Limb (tissue), 2 donors: Measurements from ENCODE around the gene NREP.
"Not testable (repeated sequence)": the region's sequence is repeated elsewhere in the genome, so short reads cannot be mapped to it uniquely, and the experiment has no call there.

Experiments used
- DNase-seq, 2 donors: peaks; one replicate each; pipeline ENCODE4 v3.0.0-alpha.2; 2016; ENCODE audit errors: extremely low spot score in 2 of 2

The NREP gene

GRCh38 chr5:111739416-111739815, 17.6 kb downstream of the NREP start:
- DNase-seq, result no peak

DNA sequence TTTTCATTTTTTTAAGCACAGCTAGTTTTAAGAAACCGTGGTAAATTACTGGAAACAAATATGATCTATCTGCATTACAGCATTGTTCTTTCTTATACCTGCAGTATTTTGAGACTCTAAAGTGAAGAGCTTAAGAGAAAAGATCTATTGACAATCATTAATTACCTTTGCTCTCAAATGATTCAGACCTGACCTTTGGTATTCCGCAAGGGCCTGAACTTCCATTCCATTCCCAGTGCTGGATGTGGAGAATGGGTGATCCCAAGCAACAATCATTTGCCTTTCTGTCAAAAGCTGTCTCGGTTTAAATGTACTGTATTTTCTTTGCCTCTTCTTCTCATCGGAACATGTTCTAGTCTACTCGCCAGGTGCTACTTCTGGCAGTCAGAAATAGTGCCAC, 18.9 kb downstream of the NREP start:
- DNase-seq, result no peak

DNA sequence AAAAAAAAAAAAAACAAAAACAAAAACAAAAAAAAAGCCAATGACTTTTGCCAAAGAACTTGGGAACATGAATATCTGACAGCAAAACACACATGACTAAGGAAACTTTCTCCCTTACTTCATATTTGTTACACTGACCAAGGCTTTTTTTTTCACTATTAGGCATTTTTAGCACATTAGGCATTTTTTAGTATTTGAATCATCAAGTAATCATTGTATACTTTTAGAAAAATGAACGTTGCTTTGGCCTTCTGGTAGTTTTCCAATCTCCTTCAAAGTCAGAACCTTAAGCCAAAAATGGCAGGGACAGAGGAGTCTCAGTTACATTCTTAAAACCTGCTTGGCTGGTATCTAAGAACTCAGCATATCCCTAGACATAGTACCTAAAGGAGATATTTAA, 19.3 kb downstream of the NREP start:
- no peak for DNase-seq

GRCh38 chr5:111735583-111736270, 21.3 kb downstream of the NREP start:
- DNase-seq, result no peak

DNA sequence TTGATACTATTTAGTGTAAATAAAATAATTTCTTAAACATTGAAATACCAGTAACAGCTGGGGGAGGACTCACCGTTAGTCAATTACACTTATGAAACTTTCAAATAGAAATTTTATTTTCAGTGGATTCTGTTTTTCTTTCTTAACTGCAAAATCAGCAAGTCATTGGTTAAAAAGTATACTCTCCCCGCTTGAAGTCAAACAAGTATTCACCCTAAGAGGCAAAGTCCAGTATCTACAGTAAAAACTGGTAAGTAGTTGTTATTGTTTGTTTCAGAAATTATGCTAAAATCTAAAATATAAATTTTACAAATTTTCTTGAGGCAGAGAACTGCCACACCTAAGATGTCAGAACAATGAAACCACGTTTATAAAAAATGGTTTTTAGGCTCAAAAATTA, 22.4 kb downstream of the NREP start:
- no peak for DNase-seq

DNA sequence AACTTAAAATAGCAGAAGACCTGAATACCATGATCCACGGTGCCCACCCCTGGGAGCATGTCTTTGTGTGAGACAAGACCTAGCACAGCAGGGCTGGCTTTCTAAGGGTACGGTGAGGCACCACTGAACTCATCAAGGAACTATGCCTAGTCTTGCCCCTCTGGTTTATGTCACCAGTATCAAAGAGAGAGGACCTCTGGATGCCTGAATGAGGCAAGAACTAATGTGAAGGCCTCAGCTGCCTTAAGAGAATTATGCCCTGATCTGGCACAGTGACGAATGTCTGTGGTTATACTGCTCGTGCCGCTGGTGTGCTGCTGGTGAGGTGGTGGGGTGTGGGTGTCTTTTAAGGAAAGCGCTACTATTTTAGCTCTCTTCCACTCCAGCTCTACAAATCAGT, 23.0 kb downstream of the NREP start:
- no peak for DNase-seq

DNA sequence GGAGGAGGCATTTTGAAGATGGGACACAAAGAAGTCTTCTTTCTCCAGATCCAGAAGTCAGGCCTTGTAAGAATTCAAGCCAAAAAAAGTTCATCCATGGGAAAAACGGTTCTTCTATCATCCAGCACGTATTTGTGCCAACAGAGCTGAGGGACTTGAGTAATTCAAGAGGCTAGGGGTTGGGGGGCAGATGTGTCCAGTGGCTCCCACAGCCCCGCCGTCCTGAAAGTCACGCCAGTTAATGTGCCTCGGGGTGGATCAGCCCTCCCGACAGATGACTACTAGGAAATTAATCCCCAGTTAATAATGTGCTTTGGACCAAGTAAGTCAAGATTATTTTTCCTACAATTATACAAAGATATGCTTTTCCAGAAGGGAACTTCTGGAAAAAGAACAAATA, 23.4 kb downstream of the NREP start:
- no peak for DNase-seq

GRCh38 chr5:111731638-111732037, 25.4 kb downstream of the NREP start:
- DNase-seq, result no peak

GRCh38 chr5:111730659-111731382, 26.2 kb downstream of the NREP start:
- DNase-seq, result no peak

- no peak for DNase-seq
These were observed 28.1 kb downstream of the NREP start for GRCh38 chr5:111728941-111729340.

GRCh38 chr5:111726986-111727385, 30.0 kb downstream of the NREP start:
- DNase-seq, result no peak

DNA sequence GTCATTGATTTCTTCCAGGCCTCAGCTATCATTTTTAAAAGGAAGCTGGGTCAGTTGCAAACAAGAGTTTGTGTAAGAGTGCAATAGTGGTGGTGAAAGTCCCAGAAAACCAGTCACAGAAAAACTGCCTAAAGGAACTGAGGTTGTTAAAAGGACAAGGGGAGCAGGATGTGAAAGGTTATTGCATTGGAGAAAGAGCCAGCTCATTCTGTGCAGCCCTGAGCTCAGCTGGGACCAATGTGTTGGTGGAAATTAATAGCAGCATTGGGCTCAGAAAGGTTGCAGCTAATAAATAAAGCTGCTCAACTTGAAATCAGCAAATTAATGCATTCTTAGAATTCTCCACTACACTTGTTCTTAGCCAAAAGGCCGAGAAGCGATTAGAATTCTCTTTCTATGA, 34.9 kb downstream of the NREP start:
- DNase-seq, result no peak

GRCh38 chr5:111720333-111720890, 36.6 kb downstream of the NREP start:
- DNase-seq, result no peak

DNA sequence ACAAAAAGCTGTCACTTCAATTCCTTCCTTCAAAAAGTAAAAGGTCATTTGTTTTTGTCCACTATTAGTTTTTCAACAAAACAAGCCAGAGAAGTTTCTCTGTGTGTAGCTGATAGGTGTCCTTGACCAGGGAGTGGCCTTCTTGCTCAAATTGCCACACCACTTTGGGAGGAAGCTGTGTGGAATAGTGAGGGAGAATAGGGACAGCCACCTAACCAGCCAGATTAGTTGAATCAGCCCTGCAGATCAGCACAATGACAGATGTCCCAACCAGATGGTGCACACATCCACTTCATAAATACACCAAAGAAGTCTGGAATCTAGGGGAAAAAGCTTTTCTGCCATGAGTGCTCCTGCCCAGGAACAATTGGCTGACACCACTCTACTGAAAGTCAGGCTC, 37.2 kb downstream of the NREP start:
- DNase-seq, result no peak

- DNase-seq, result not testable (repeated sequence)
These were observed 40.2 kb downstream of the NREP start for GRCh38 chr5:111716789-111717188.

DNA sequence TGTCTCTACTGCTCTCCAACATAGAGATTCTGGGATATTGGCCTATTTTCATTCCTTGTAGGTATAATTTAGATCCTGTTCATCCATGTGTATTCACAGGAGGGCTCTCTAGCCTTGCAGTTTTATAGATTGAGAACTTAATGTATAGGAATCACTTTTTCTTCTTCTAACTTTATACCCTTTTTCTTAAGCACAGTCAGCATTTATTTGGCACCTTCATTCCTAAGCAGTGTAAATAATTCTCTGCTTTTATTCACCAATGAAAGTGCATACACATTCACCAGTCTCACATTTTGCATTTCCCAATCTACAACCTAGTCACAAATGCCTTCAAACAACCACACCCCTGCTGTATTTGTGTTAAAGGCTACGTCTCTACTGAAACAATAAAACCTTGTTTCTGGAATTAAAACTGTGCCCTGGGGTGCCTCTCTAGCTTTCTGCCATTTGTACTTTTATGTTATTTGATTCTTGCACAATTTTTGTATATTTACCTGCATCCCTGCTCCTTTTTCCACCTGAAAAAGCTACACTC, 49.3 kb downstream of the NREP start:
- no peak for DNase-seq

- no peak for DNase-seq
These were observed 50.6 kb downstream of the NREP start for GRCh38 chr5:111706345-111706744.

DNA sequence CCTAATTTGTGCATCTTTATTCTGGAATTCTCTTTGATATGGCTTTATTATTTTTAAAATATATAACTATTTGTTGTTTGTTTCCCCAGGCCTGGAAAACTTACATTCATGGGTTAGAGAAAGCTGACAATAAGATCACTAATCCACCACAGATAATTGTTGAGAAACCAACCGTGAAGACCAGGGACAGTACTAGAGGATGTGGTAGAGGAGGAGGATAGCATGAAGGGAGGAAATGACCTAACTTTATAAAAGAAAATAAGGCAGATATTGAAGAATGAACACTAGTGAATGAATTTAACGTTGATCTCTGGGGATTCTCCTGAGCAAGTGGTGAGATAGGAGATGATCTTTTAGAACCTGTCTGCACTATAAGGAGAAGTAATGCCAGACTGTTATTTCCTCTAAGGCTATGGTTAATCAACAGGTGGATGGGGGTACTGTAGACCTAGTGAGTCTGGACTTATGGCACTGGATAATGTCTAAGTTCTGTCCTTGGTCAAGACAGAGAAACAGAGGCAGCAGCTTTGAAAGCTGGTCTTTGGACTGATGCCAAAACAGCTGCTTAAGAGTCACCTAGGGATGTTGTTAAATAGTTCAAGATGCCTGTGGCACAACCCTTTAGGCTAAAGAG, 52.4 kb downstream of the NREP start:
- DNase-seq, result no peak

- DNase-seq, result no peak
These were observed 53.3 kb downstream of the NREP start for GRCh38 chr5:111703662-111704061.

- no peak for DNase-seq
These were observed 57.0 kb downstream of the NREP start for GRCh38 chr5:111699976-111700375.

GRCh38 chr5:111699324-111699723, 57.7 kb downstream of the NREP start:
- DNase-seq, result no peak
